ENCODE data around the gene CACTIN. TPM values are rescaled to one million over a fixed set of nuclear protein-coding genes. Genes with fewer than 3 reads are reported as not detected.

Gene CACTIN
- total RNA-seq, 1 experiment from 2014 or later = 33.2 TPM

DNA sequence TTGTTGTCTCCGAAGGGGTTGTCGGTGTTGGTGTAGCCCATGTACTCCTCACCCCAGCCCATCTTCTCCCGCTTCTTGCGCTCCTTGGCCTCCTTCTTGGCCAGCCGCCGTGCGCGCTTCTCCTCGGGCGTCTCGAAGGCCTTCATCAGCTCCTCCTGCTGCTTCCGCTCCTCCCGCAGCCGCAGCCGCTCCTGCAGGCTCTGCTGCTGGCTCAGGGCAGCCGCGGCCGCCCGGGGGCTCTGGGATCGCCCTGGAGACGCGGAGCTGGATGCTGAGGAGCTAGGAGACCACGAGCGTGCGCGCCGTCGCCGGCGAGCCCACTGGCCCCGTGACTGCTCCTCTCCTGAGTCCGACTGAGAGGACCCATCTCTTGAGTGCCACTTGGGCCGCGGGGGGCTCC, 2.9 kb downstream of the CACTIN start:
- no peaks in the 10 kb centered on the region for H3K9me2 ChIP-seq (ENCODE audit: insufficient read depth)
- POLR2A ChIA-PET = interaction anchor here (1.0 kb wide), 1 partner anchor 15 kb away, joined by 3 read pairs; no protein-coding TSS in a partner anchor

More for the DNA sequence above, 2.9 kb downstream of the CACTIN start:
- no peak overlapping the region for H3K9ac ChIP-seq (ENCODE audit: low read length)
- peaks cover 32% of the 10 kb centered on the region for H3K79me2 ChIP-seq (ENCODE audit: insufficient read depth, low read length)
- RAD21 ChIA-PET (ENCODE audit: low non-redundant PET in 1 of 2, low total read pairs in 2 of 2, uncharacterized antibody in 2 of 2, unreplicated experiment in 2 of 2) = no interaction called here
- CTCF ChIA-PET = no interaction called here
- ATAC-seq = no peak
- peaks cover 7 to 21% of the 10 kb centered on the region in 2 experiments; a peak in 3 of 4 replicates for H3K4me1 ChIP-seq (ENCODE audit: control insufficient read depth in 1 of 2, insufficient read depth in 2 of 2, low read length in 2 of 2)
- intact Hi-C loops (cut with micrococcal nuclease) = no loop called here
- DNase-seq (ENCODE audit: low read depth, low spot score) = no peak
- peaks cover 5% of the 10 kb centered on the region; the same call in 1 of the 2 replicates for H4K20me1 ChIP-seq (ENCODE audit: insufficient read depth)
- no peaks in the 10 kb centered on the region for H3K27me3 ChIP-seq (ENCODE audit: insufficient read depth, low read length)
- no peak for TF ChIP-seq TCF7L2 (IDR thresholded peaks at IDR 0.05; ENCODE audit: borderline replicate concordance, extremely low read depth, insufficient read depth, insufficient read length)
- TF ChIP-seq MAX (IDR thresholded peaks at IDR 0.05) = no peak
- no peak for TF ChIP-seq CTCF (IDR thresholded peaks at IDR 0.05 in 2 of 3, conservative IDR thresholded peaks at IDR 0.05 in 1 of 3; ENCODE audit: borderline replicate concordance in 1 of 3, insufficient read depth in 1 of 3, low read depth in 2 of 3, low read length in 2 of 3)
- H3K36me3 ChIP-seq (ENCODE audit: control insufficient read depth in 1 of 2, insufficient read depth in 2 of 2, low read length in 2 of 2) = peaks cover 0 to 5% of the 10 kb centered on the region in 2 experiments; a peak in 2 of 4 replicates
- H3K27ac ChIP-seq (ENCODE audit: low read depth, low read length) = no peak overlapping the region
- no TSS peak for BruUV-seq (replicated peaks)
- no peaks in the 10 kb centered on the region for H3K9me3 ChIP-seq (ENCODE audit: control insufficient read depth in 1 of 2, insufficient read depth in 1 of 2, low read depth in 1 of 2, low read length in 2 of 2)
- H3K4me3 ChIP-seq (replicated peaks in 1 of 2; ENCODE audit: low read depth in 1 of 2, low read length in 2 of 2) = no peak overlapping the region
- H2AFZ ChIP-seq (ENCODE audit: low read depth, low read length, poor library complexity, severe bottlenecking) = no peak overlapping the region
- H3K4me2 ChIP-seq (ENCODE audit: low read length) = no peak overlapping the region
